Fibroblast of peridontal ligament (primary cell): ENCODE results near the gene CD109.
A peak's percentile ranks its signal among the peaks of the same experiment; 100 is the strongest.

Experiments used
- DNase-seq: peaks from one replicate; pipeline ENCODE4 v3.0.0-alpha.2; 2010; ENCODE audit errors: extremely low read depth

The CD109 gene

GRCh38 chr6:73727114-73727513 is 31.1 kb downstream of the CD109 start:
- no peak for DNase-seq

- DNase-seq = no peak
Measured at GRCh38 chr6:73728548-73729205, 32.7 kb downstream of the CD109 start.

- DNase-seq = no peak
Measured at GRCh38 chr6:73731285-73731684, 35.3 kb downstream of the CD109 start.

GRCh38 chr6:73732845-73733675 is 37.1 kb downstream of the CD109 start:
- DNase-seq = peak; percentile 88

- no peak for DNase-seq
Measured at GRCh38 chr6:73733791-73734190, 37.8 kb downstream of the CD109 start.

- peak; percentile 21 for DNase-seq
Measured at GRCh38 chr6:73734832-73735453, 38.9 kb downstream of the CD109 start.

- DNase-seq = no peak
Measured at GRCh38 chr6:73738367-73739028, 42.5 kb downstream of the CD109 start.

- DNase-seq = peak; percentile 91
Measured at GRCh38 chr6:73739096-73739495, 43.1 kb downstream of the CD109 start.

GRCh38 chr6:73742433-73742832 is 46.4 kb downstream of the CD109 start:
- no peak for DNase-seq

- DNase-seq = no peak
Measured at GRCh38 chr6:73743081-73743480, 47.1 kb downstream of the CD109 start.

- peak; percentile 47 for DNase-seq
Measured at GRCh38 chr6:73743556-73743955, 47.6 kb downstream of the CD109 start.

GRCh38 chr6:73746787-73747186 is 50.8 kb downstream of the CD109 start:
- DNase-seq = peak; percentile 62

- DNase-seq = peak; percentile 50
Measured at GRCh38 chr6:73747289-73747688, 51.3 kb downstream of the CD109 start.

- DNase-seq = no peak
Measured at GRCh38 chr6:73752943-73753342, 56.9 kb downstream of the CD109 start.

GRCh38 chr6:73766040-73766439 is 70.0 kb downstream of the CD109 start:
- DNase-seq = no peak

- no peak for DNase-seq
Measured at GRCh38 chr6:73768558-73768957, 72.6 kb downstream of the CD109 start.

GRCh38 chr6:73769976-73770375 is 74.0 kb downstream of the CD109 start:
- DNase-seq = no peak

- DNase-seq = peak; percentile 72
Measured at GRCh38 chr6:73774311-73774774, 78.3 kb downstream of the CD109 start.

GRCh38 chr6:73779943-73780342 is 83.9 kb downstream of the CD109 start:
- DNase-seq = no peak

GRCh38 chr6:73782911-73783310 is 86.9 kb downstream of the CD109 start:
- DNase-seq = no peak

GRCh38 chr6:73784726-73785505 is 88.9 kb downstream of the CD109 start:
- no peak for DNase-seq
